GM19463 (cell line): ENCODE results near the gene CHI3L2.
"Not testable (repeated sequence)": the region's sequence is repeated elsewhere in the genome, so short reads cannot be mapped to it uniquely, and the experiment has no call there.

Experiments used
- ATAC-seq: cut with Tn5 transposase; IDR thresholded peaks from one replicate; pipeline ENCODE4 v1.9.1; 2021; ENCODE audit warnings: mild to moderate bottlenecking, moderate library complexity; ENCODE audit not compliant: unreplicated experiment

The CHI3L2 gene

DNA sequence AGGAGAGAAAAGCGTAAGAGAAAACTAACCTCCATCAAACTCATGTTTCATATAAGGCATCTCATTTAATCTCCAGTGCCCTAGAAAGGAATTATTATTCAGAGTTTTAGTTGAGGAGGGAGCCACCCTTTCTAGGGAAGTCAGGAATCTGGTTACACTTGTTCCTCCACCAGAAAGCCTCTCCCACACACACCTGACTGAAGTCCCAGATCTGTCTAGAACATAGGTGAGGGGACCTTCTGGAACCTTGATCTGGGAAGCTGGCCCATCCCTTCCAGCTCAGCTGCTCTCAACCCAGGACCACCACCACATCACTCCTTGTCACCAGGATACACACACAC lies 25.2 kb upstream of the CHI3L2 start:
- ATAC-seq, result no peak

DNA sequence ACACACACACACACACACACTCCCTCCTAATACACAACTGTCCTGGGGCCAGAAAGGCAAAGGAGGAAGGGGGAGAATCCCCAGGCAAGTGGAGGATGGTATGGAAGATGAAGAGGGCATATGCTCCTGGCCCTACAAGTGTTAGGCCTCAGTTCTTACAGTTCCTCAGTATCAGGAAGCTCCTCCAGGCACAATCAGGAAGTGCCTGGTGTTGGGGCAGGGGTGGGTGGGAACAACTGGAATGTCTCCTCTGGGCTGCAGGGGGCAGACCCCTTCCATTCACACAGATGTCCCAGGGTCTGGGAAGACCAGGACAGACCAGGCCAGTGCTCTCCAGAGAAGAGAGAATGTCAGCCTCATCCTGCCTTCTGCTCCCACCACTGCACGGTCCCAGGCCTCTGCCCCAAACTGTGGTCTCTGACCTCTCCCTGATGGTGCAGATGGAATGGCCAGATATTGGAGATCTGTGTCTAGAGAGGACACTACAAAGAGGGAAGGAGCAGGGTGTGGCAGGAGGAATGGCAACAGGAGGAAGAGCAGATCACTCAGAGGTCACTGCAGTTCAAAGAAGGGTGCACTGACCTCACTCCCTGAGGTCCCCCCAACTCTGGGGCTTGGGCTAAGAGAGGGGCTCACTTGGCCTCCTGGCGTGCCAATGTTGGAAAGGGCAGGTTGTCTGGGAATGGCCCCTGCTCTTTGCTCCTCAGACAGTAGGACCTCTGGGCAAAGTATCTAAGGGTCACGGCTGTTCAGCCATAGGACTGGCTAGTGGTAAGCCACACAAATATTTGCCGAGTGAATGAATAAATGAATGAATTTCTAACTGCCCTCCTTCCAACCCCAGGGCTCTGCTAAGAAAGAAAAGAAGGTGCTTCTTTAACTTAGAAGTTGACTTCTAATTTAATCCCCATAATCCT lies 24.5 kb upstream of the CHI3L2 start:
- no peak for ATAC-seq

DNA sequence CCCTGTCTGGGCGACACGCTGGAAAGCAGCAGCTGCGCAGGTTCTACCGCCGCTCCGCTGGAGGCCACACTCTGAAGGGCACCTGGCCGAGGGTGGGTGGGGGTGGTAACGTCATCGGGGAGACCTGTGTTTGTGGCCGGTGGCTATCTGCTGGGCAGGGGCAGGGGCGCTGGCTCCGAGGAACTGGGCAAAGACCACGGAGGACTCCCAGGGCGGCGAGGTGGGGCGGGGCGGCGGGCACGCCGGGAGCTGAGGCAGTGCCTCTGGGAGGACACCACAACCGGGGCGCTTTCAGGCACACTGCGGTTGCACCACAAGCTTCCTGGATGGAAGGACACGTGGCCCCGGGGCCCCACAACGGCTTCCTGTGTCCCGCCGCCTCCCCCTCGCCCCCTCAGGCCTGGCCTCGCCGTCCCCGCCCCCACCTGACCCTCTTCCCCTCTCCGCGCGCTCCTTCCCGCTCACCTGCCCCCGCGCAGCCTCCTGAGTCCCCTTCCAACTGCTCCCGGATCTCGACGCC lies 23.8 kb upstream of the CHI3L2 start:
- ATAC-seq, result peak; percentile 47

GRCh38 chr1:111204201-111204982 lies 23.1 kb upstream of the CHI3L2 start:
- ATAC-seq, result peak; percentile 74

GRCh38 chr1:111204983-111205713 lies 22.4 kb upstream of the CHI3L2 start:
- no peak for ATAC-seq

DNA sequence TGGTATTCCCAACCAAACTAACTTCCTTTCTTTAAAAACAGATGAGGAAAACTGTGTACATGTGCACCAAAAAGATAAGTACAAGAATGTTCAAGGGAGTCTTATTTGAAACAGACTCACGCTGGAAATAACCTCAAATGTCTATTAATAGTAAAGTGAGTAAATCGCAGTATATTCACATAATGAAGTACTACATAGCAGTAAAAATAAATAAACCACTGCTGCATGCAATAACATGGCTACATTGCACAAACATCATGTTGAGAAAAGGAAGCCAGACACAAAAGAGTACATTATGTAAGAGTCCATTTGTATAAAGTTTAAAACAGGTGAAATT lies 21.8 kb upstream of the CHI3L2 start:
- ATAC-seq, result no peak

DNA sequence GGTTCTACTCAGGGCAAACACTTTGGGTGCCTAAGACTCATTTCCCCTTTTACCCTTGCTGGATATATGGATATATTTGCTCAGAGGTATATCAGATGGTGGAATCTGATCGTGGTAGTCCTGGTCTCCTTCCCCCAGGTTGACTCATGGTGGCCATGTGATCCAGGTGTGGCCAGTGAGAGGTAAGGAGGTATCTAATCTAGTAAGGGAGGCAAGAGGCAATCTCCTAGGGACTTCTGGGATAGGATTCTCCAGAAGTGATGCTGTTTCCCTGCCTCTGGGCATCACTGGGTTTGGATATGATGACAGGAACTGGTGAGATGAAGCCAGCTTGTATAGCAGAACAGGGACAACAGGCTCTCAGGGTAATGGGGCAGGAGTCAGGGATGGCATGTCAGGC lies 18.6 kb upstream of the CHI3L2 start:
- no peak for ATAC-seq

DNA sequence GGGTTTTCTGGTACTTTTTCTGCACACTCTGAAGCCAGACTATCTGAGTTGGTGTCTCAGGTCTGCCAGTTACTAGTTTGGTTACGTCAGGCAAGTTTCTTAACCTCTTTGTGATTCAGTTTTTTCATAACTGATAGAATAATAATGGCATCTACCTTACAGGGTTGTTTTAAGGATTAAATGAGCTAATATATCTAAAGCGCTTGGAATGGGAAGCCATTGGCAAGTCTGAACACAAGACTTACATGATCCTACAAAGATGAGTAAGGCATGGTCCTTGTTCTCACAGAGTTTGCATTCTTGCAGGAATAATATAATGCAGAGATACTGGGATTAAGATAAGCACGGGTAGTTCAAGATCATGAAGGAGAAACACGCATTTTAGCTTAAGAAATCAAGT lies 17.9 kb upstream of the CHI3L2 start:
- no peak for ATAC-seq

DNA sequence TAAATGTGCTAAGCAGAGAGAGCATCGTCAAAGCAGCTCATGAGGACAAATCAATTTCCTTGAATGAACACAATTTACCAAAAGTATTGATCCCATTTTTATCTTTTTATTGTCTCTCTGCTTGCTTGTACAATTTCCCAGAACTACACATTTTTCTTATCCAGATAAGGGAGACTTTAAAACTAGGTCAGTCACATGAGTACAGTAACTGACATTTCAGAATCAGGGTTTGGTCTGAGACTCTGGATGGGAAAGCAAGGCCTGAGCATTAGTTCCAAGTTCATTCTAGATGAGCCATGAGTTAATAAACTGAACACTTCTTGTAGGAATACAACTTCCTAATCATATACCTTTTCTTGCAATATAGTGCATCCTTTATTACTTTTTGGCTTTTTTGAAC lies 15.6 kb upstream of the CHI3L2 start:
- ATAC-seq, result no peak

DNA sequence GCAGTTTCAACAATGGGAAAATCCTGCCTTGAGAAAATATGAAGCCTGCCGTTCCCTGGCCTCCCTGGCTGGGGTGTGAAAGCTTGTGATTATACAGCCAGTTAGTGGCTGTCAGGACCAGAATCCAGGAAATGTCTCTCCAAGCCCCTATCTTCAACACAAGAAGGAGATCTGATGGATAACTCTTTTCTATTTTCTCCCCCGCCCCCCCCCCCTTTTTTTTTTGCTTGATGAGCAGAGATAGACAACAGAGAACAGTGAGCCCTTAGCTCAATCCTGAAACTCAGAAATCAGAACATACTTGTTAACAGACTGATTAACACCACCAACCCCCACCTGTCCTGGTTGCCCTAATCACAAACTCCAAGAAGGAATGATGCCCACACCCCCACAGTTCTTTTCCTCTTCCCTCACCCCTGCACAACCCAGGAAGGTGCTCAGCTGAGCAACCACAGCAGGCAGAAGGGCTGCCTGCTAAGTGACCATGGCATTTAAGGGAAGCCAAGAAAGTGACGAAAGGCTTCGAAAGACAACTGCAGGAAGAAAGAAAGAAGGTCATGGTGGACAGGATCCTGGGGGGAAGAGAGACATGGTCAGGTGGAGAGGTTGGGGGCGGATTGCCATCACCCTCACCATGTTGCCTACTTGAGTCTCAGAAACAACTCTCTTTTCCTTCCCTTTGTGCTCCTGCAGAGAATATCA lies 14.7 kb upstream of the CHI3L2 start:
- no peak for ATAC-seq

- no peak for ATAC-seq
These were observed 14.1 kb upstream of the CHI3L2 start for GRCh38 chr1:111213412-111213811.

- ATAC-seq, result peak; percentile 19
These were observed 13.3 kb upstream of the CHI3L2 start for GRCh38 chr1:111214074-111214801.

- ATAC-seq, result no peak
These were observed 12.6 kb upstream of the CHI3L2 start for GRCh38 chr1:111214884-111215283.

DNA sequence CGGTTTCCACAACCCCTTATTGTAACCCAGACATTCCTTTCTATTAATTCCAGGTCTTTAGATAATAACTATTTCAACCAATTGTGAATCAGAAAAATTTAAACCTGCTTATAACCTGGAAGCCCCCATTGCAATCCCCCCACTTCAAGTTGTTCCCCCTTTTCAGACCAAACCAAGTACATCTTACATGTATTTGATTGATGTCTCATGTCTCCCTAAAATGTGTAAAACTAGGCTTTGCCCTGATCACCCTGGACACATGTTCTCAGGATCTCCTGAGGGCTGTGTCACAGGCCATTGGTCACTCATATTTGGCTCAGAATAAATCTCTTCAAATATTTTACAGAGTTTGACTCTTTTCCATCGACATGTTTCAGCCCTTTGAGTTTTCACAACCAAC lies 12.2 kb upstream of the CHI3L2 start:
- ATAC-seq, result not testable (repeated sequence)

- no peak for ATAC-seq
These were observed 10.8 kb upstream of the CHI3L2 start for GRCh38 chr1:111216751-111217150.

DNA sequence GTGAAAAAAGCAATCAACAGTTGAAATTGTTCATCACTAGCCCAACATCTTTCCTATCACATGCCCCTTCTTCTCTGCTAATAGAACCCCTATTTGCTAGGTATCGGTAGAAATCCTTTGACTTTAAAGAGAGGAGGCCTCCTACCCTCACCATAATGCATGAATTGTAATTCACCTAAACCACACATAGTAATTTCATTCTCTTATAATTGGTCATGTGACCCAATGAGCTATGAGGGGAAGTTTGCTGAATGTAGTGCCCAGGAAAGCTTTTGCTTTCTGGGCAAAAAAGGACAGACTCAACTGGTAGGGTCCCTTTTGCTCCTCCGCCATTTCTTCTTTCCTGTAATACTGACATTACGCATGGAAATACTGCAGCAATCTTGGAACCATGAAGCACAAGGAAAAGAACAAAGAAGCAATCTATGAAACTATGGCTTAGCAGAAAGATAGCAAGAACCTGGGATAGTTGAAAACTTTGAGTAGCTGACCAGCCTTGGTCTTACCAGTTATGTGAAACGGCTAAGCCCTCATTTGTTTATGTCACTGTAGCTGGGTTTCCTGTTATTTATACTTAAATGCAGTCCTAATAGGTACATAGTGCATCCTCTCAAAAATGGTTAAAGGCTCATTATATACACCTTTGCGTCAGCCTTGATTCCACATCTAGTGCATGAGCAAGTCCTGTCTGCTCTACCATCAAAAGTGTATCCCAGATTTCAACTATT lies 10.2 kb upstream of the CHI3L2 start:
- no peak for ATAC-seq

DNA sequence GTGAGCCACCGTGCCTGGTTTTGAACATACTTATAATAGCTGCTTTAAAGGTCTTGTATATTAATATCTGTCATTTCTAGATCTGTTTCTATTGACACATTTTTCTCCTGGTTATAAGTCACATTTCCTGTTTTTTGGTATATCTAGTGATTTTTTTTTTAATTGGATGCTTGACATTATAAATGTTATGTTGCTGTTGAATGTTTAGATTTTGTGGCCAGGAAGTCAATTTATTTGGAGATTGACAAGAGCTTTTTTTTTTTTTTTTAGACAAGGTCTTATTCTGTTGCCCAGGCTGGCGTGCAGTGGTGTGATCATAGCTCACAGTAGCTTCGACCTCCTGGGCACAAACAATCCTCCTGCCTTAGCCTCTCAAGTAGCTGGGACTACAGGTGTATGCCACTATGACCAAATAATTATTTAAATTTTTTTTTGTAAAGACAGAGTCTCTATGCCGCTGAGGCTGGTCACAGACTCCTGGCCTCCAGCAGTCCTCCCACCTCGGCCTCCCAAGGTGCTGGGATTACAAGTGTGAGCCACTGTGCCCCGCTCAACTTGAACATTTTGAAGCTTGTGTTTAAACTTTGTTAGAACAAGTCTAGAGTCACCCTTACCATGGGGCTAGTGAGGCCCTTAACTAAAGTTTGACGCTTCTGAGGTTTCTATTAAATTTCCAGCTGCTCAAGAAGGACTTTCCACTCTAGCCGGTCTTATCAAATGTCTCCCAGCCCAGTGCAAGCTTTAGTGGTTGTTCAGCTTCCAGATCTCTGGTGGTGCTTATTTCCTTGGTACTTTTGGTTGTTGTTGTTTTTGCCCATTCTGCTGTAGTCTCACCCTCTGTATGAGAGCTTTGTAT lies 8.6 kb upstream of the CHI3L2 start:
- ATAC-seq, result no peak

GRCh38 chr1:111219557-111220286 lies 7.8 kb upstream of the CHI3L2 start:
- ATAC-seq, result peak; percentile 29
